Measurements from ENCODE around the gene KCNJ11. TPM values are rescaled to one million over a fixed set of nuclear protein-coding genes. Genes with fewer than 3 reads are reported as not detected.

Gene KCNJ11
- total and polyA plus RNA-seq, 2 of the 13 experiments (the other 11 are each of a cell fraction or from before 2014, with no cell fraction given), result 0.38 to 1.6 TPM

DNA sequence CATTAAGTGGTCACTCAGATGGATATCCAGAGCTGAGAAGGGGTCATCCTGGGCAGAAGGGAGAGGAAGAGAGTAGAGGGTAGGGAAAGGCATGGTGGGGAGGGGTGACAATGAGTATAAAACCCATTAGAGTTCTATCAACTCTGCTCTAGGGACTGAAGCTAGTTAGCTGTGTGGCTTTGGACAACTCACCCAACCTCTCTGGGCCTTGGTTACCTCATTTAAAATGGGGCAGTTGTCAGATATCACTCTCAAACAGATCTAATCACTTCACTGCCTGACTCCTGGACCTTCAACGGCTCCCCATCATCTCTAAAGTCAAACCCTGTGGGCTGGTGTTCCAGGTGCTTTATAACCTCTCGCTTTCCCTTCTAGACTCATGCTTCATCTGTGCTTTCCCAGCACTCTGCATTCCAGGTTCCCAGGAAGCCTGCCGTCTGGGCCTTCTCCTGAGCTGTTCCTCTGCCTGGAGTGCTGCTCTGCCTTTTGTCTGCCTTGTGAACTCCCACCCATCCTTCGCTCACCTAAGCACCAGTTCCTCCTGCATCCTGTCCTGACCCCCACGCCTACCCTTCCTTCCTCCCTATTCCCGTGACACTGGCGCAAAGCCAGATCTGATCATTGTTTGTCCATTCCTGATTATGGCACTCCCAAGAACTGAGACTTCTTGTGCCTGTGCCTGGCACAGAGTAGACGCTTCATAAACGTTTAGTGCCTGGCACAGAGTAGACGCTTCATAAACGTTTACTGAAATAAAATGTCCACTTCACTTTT, 22.3 kb upstream of the KCNJ11 start:
- 37% methylated on average over 11 of the region's 11 CpGs for WGBS (ENCODE audit: low lambda C conversion rate)
- H3K79me2 ChIP-seq (ENCODE audit: insufficient read depth, low read length), result no peaks in the 10 kb centered on the region
- in situ Hi-C loops (cut with HindIII; ENCODE audit: extremely low pct_ligation_motif_present, low pct_unique_long_range_greater_than_20kb) (no loop called here), intact Hi-C loops (cut with micrococcal nuclease; ENCODE audit: unreplicated experiment) (no loop called here)
- DNase-seq (ENCODE audit: low spot score) (no peak), FAIRE-seq (no peak), ATAC-seq (no peak)
- ChIA-PET CTCF (ENCODE audit: low intra/inter-chr PET ratio, low total read pairs) (no interaction called here), POLR2A (no interaction called here)
- no peak overlapping the region for H3K27ac ChIP-seq (ENCODE audit: extremely low read length, insufficient read depth, low read length)
- H4K20me1 ChIP-seq (ENCODE audit: insufficient read depth, low read length), result no peaks in the 10 kb centered on the region
- no peak overlapping the region for H3K4me2 ChIP-seq (ENCODE audit: low read depth, low read length)
- H2AFZ ChIP-seq (ENCODE audit: low read length), result no peak overlapping the region
- H3K27me3 ChIP-seq (ENCODE audit: control insufficient read depth in 1 of 2, insufficient read depth in 2 of 2, low read length in 2 of 2), result no peaks in the 10 kb centered on the region; a peak in 2 of 5 replicates
- TF ChIP-seq ZNF7 (CRISPR knock-in tag; IDR thresholded peaks at IDR 0.05) (no peak), ZNF768 (CRISPR knock-in tag; IDR thresholded peaks at IDR 0.05) (peak; percentile 34; the same call in 1 of the 2 replicates)
- no peak overlapping the region for H3K9ac ChIP-seq (ENCODE audit: insufficient read depth, low read depth, low read length)
- H3K4me1 ChIP-seq (ENCODE audit: insufficient read depth, low read length), result peaks cover 17% of the 10 kb centered on the region
- H3K9me3 ChIP-seq (ENCODE audit: low read length), result no peaks in the 10 kb centered on the region
- H3K36me3 ChIP-seq (replicated peaks in 1 of 2; ENCODE audit: control insufficient read depth in 1 of 2, insufficient read depth in 2 of 2, low read length in 2 of 2), result no peaks in the 10 kb centered on the region
- no peak overlapping the region for H3K4me3 ChIP-seq (replicated peaks in 1 of 3; ENCODE audit: insufficient read depth in 1 of 3, low read depth in 2 of 3, low read length in 3 of 3)
- BruUV-seq (replicated peaks), result no TSS peak

DNA sequence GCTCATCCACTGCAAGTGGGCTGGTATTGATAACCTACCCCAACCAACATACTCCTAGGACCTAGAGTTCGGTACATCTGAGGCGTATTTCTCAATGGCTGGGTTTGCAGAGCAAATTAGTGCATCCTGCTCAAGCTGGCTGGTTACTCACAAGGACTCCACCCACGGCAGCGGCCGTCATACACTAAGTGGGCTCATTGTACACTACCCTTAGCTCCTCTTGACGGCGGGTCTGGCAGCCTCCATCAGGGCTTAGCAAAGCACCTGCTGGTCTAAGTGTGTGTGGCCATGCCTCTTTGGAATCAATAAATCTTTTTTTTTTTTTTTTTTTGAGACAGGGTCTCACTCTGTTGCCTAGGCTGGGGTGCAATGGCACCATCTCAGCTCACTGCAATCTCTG, 20.2 kb upstream of the KCNJ11 start:
- H3K9ac ChIP-seq (ENCODE audit: insufficient read depth, low read depth, low read length), result no peak overlapping the region
- no peaks in the 10 kb centered on the region for H4K20me1 ChIP-seq (ENCODE audit: insufficient read depth, low read length)
- no peak overlapping the region for H3K4me3 ChIP-seq (replicated peaks in 1 of 3; ENCODE audit: insufficient read depth in 1 of 3, low read depth in 2 of 3, low read length in 3 of 3)
- DNase-seq (ENCODE audit: low spot score) (no peak), ATAC-seq (no peak), FAIRE-seq (no peak)
- intact Hi-C loops (cut with micrococcal nuclease; ENCODE audit: unreplicated experiment) (no loop called here), in situ Hi-C loops (cut with HindIII; ENCODE audit: extremely low pct_ligation_motif_present, low pct_unique_long_range_greater_than_20kb) (no loop called here)
- TF ChIP-seq ZNF766 (CRISPR knock-in tag; IDR thresholded peaks at IDR 0.05; ENCODE audit: borderline replicate concordance), result no peak
- TF ChIP-seq, protein P1, sequence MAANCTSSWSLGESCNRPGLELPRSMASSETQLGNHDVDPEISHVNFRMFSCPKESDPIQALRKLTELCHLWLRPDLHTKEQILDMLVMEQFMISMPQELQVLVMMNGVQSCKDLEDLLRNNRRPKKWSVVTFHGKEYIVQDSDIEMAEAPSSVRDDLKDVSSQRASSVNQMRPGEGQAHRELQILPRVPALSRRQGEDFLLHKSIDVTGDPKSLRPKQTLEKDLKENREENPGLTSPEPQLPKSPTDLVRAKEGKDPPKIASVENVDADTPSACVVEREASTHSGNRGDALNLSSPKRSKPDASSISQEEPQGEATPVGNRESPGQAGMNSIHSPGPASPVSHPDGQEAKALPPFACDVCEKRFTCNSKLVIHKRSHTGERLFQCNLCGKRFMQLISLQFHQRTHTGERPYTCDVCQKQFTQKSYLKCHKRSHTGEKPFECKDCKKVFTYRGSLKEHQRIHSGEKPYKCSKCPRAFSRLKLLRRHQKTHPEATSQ (CRISPR knock-in tag; IDR thresholded peaks at IDR 0.05; ENCODE audit: borderline replicate concordance), result no peak
- H3K27ac ChIP-seq (ENCODE audit: extremely low read length, insufficient read depth, low read length), result no peak overlapping the region
- H3K27me3 ChIP-seq (ENCODE audit: control insufficient read depth in 1 of 2, insufficient read depth in 2 of 2, low read length in 2 of 2), result no peaks in the 10 kb centered on the region
- H3K9me3 ChIP-seq (ENCODE audit: low read length), result no peaks in the 10 kb centered on the region
- POLR2A ChIA-PET, result no interaction called here
- H3K4me2 ChIP-seq (ENCODE audit: low read depth, low read length), result no peak overlapping the region
- CTCF ChIA-PET (ENCODE audit: low intra/inter-chr PET ratio, low total read pairs), result no interaction called here
- 55% methylated on average over 2 of the region's 7 CpGs for WGBS (ENCODE audit: low lambda C conversion rate)
- H3K36me3 ChIP-seq (replicated peaks in 1 of 2; ENCODE audit: control insufficient read depth in 1 of 2, insufficient read depth in 2 of 2, low read length in 2 of 2), result no peaks in the 10 kb centered on the region
- BruUV-seq (replicated peaks), result no TSS peak
- H2AFZ ChIP-seq (ENCODE audit: low read length), result no peak overlapping the region
- H3K4me1 ChIP-seq (ENCODE audit: insufficient read depth, low read length), result peaks cover 23% of the 10 kb centered on the region
- no peaks in the 10 kb centered on the region for H3K79me2 ChIP-seq (ENCODE audit: insufficient read depth, low read length)
